Measurements from ENCODE around the gene YTHDF2.
"Not testable (repeated sequence)": the region's sequence is repeated elsewhere in the genome, so short reads cannot be mapped to it uniquely, and the experiment has no call there.

YTHDF2 gene

GRCh38 chr1:28759257-28759656 lies 22.5 kb downstream of the YTHDF2 start:
- DNase-seq (ENCODE audit: low spot score), result no peak

- DNase-seq (ENCODE audit: low spot score), result no peak
These were observed 24.4 kb downstream of the YTHDF2 start for GRCh38 chr1:28761189-28761588.

- DNase-seq (ENCODE audit: low spot score), result no peak
These were observed 29.9 kb downstream of the YTHDF2 start for GRCh38 chr1:28766532-28767183.

GRCh38 chr1:28770601-28771165 lies 33.9 kb downstream of the YTHDF2 start:
- DNase-seq (ENCODE audit: low spot score), result no peak

- DNase-seq (ENCODE audit: low spot score), result not testable (repeated sequence)
These were observed 35.2 kb downstream of the YTHDF2 start for GRCh38 chr1:28771921-28772320.

- no peak for DNase-seq (ENCODE audit: low spot score)
These were observed 36.4 kb downstream of the YTHDF2 start for GRCh38 chr1:28773105-28773504.

- no peak for DNase-seq (ENCODE audit: low spot score)
These were observed 38.6 kb downstream of the YTHDF2 start for GRCh38 chr1:28775121-28775942.

GRCh38 chr1:28776341-28776740 lies 39.6 kb downstream of the YTHDF2 start:
- DNase-seq (ENCODE audit: low spot score), result no peak

- DNase-seq (ENCODE audit: low spot score), result no peak
These were observed 41.3 kb downstream of the YTHDF2 start for GRCh38 chr1:28778021-28778420.

GRCh38 chr1:28779751-28780408 lies 43.1 kb downstream of the YTHDF2 start:
- no peak for DNase-seq (ENCODE audit: low spot score)

- no peak for DNase-seq (ENCODE audit: low spot score)
These were observed 44.6 kb downstream of the YTHDF2 start for GRCh38 chr1:28781305-28781704.

GRCh38 chr1:28782011-28782410 lies 45.3 kb downstream of the YTHDF2 start:
- no peak for DNase-seq (ENCODE audit: low spot score)

GRCh38 chr1:28783363-28783762 lies 46.6 kb downstream of the YTHDF2 start:
- no peak for DNase-seq (ENCODE audit: low spot score)

- no peak for DNase-seq (ENCODE audit: low spot score)
These were observed 52.7 kb downstream of the YTHDF2 start for GRCh38 chr1:28789412-28789811.

- DNase-seq (ENCODE audit: low spot score), result no peak
These were observed 53.1 kb downstream of the YTHDF2 start for GRCh38 chr1:28789816-28790215.

- no peak for DNase-seq (ENCODE audit: low spot score)
These were observed 53.8 kb downstream of the YTHDF2 start for GRCh38 chr1:28790377-28791035.

GRCh38 chr1:28791929-28792328 lies 55.2 kb downstream of the YTHDF2 start:
- not testable (repeated sequence) for DNase-seq (ENCODE audit: low spot score)

GRCh38 chr1:28792644-28793121 lies 55.9 kb downstream of the YTHDF2 start:
- DNase-seq (ENCODE audit: low spot score), result no peak

- not testable (repeated sequence) for DNase-seq (ENCODE audit: low spot score)
These were observed 57.8 kb downstream of the YTHDF2 start for GRCh38 chr1:28794582-28794981.

GRCh38 chr1:28796352-28797211 lies 59.8 kb downstream of the YTHDF2 start:
- DNase-seq (ENCODE audit: low spot score), result no peak

- DNase-seq (ENCODE audit: low spot score), result no peak
These were observed 63.6 kb downstream of the YTHDF2 start for GRCh38 chr1:28800324-28800723.
